Kidney epithelial cell (primary cell): ENCODE data around the gene RGS19. TPM values are rescaled to one million over a fixed set of nuclear protein-coding genes. Genes with fewer than 3 reads are reported as not detected.

Experiments
- DNase-seq: peaks from one replicate; pipeline ENCODE4 v3.0.0-alpha.2; 2010; ENCODE audit warnings: low read depth
- H3K27me3 ChIP-seq: 2 replicates; pipeline ENCODE4 v1.6.0; 2011; ENCODE audit warnings: low read length; ENCODE audit not compliant: control insufficient read depth, insufficient read depth
- H3K36me3 ChIP-seq: 2 replicates; pipeline ENCODE4 v1.5.1; 2011; ENCODE audit warnings: low read length; ENCODE audit not compliant: control insufficient read depth, insufficient read depth
- H3K4me3 ChIP-seq: 2 replicates; pipeline ENCODE4 v1.5.1; 2011; ENCODE audit warnings: low read depth, mild to moderate bottlenecking, control low read depth, low read length
- CTCF ChIP-seq: IDR thresholded peaks from 2 replicates; pipeline ENCODE4 v1.5.1; 2011; ENCODE audit warnings: mild to moderate bottlenecking, moderate library complexity, low read length, control low read depth, inconsistent platforms; ENCODE audit not compliant: insufficient read depth, poor library complexity, severe bottlenecking
- total RNA-seq: library from RNA; depleted of rRNA; stranded (reverse); fragments of >200 nt; gene quantifications from 2 replicates; pipeline ENCODE4 v1.2.3, GENCODE V29; 2015

RGS19 gene
- total RNA-seq, 1 donor from 2014 or later = 14.1 TPM

- H3K27me3 ChIP-seq = peaks cover 16% of the 10 kb centered on the region
- no peak for DNase-seq
- no peaks in the 10 kb centered on the region for H3K36me3 ChIP-seq
- H3K4me3 ChIP-seq = no peak overlapping the region
- no peak for TF ChIP-seq CTCF
Measured at GRCh38 chr20:64108731-64109681, 29.7 kb upstream of the RGS19 start.

DNA sequence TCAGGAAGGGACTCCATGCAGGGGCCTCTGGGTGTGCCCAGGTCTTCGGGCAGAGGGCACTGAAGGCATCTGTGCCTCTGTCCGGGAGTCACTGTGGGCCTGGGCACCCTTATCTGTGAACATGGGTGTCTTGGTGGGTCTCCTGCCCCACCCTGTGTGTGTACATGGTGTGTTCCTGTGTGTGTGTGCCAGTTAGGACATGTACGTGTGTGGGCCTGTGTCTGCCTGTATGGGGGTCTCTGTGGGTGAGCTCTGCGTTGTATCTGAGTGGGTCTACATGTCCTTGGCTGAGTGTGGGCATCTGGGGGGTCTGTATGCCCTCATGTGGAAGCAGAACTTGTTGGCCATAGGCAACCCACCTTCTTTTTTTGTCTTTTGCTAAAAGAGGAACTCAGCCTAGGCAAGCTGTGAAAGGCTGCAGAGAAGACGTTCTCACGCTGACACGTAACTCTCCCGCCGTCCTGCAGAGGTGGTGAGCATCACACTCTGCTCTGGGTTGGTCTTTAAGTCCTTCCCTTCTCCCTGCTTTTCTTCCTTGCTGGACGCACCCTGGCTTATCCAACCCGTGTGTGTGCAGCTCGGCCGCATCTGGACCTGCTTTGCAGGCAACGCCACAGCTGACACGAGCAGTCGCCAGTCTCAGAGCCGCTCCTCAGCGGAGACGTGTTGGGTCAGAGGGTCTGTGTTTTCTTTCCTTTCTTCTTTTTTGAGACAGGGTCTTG, 28.6 kb upstream of the RGS19 start:
- Histone ChIP-seq H3K27me3 (peaks cover 27% of the 10 kb centered on the region), H3K4me3 (no peak overlapping the region), H3K36me3 (no peaks in the 10 kb centered on the region)
- no peak for TF ChIP-seq CTCF
- DNase-seq = no peak

DNA sequence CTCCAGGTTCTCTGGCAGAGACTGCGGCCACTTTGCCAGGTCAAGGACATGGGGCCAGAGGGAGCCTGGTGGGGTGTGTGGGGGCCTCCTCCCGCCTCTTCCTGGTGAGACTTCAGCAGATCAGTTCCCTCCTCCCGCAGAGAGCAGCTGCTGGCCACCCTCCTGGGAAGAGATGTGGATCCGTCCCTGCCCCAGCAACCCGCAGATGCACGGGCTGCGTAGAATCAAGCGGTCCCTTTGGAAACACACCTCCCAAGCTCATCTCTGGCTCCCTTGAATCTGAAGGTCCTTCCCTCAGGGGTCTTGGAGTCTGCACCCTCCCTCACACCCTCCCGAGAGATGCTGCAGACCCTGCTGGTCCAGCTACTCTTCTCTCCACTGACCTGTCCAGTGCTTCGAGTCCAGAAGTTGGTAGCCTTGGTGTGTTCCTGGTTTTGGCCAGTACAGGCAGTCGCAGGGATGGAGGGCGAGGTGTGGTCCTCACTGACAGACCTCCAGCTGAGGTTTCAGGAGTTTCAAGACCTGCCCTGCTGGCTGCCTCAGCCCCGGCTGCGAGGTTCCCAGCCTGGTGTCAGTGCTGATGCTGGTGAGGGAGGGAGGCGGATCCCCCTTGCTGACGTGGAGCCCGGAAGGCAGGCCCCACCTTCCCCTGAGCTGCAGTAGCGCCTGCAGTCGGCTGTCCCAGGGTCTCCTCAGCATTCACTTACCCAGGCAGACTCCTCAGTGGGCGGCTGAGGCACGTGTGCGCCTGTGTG, 27.8 kb upstream of the RGS19 start, which contains the start of gene NPBWR2:
Gene NPBWR2 (minus strand): TSS at position 585 of the 755 bp plus-strand sequence. CDS start 734 bp downstream, outside the sequence.
- Histone ChIP-seq H3K36me3 (no peaks in the 10 kb centered on the region), H3K27me3 (peaks cover 34% of the 10 kb centered on the region), H3K4me3 (no peak within 1 kb of the TSS)
- DNase-seq = no peak
- no peak for TF ChIP-seq CTCF

- Histone ChIP-seq H3K4me3 (no peak overlapping the region), H3K36me3 (no peaks in the 10 kb centered on the region), H3K27me3 (peaks cover 41% of the 10 kb centered on the region)
- TF ChIP-seq CTCF = no peak
- DNase-seq = no peak
Measured at GRCh38 chr20:64106435-64106961, 27.2 kb upstream of the RGS19 start.

GRCh38 chr20:64105846-64106434, 26.6 kb upstream of the RGS19 start:
- H3K36me3 ChIP-seq = no peaks in the 10 kb centered on the region
- H3K4me3 ChIP-seq = no peak overlapping the region
- no peak for TF ChIP-seq CTCF
- no peak for DNase-seq
- peaks cover 46% of the 10 kb centered on the region for H3K27me3 ChIP-seq
